SK-N-SH (cell line): ENCODE measurements around the gene SPSB3. TPM values are rescaled to one million over a fixed set of nuclear protein-coding genes. Genes with fewer than 3 reads are reported as not detected.

Experiments
- CTCF ChIA-PET: fragments of 300-600, 350-600 bp; formaldehyde crosslinking; extraction: SDS; loops from one replicate; lab custom pipeline; 2021; lab: Yijun Ruan, JAX
- POLR2A ChIA-PET: fragments of 350-600 bp; sonication (Branson Sonifier 250); formaldehyde crosslinking; extraction: SDS; loops from one replicate; lab custom pipeline; 2020; ENCODE audit warnings: antibody characterized with exemption, inconsistent platforms; lab: Yijun Ruan, JAX
- DNase-seq: peaks from one replicate; pipeline ENCODE4 v3.0.0; 2012
- H2AFZ ChIP-seq: fragments of 200-600 bp; sonication (generic); 2 replicates; pipeline ENCODE4 v1.8.1; 2016; ENCODE audit warnings: antibody characterized with exemption, mild to moderate bottlenecking, low read depth
- H3F3A ChIP-seq: fragments of 200-600 bp; sonication (generic); replicated peaks from 2 replicates; pipeline ENCODE3; 2016; ENCODE audit warnings: antibody characterized with exemption, mild to moderate bottlenecking; ENCODE audit not compliant: insufficient read depth
- H3K27ac ChIP-seq, 2 experiments: fragments of 200-500 bp in 1 of 2; fragments of 200-600 bp in 1 of 2; sonication (Bioruptor generic) in 1 of 2; sonication (generic), shearing (Covaris generic) in 1 of 2; 2 replicates each; pipeline versions ENCODE4 v1.5.1 to v1.6.1; 2014 to 2016; ENCODE audit warnings: low read depth in 2 of 2, inconsistent platforms in 1 of 2, low read length in 1 of 2, mild to moderate bottlenecking in 1 of 2, mixed read lengths in 1 of 2
- H3K27me3 ChIP-seq: fragments of 200-600 bp; sonication (generic), shearing (Covaris generic); 2 replicates; pipeline ENCODE4 v1.6.1; 2016; ENCODE audit warnings: mixed run types; ENCODE audit not compliant: insufficient read depth
- H3K36me3 ChIP-seq, 2 experiments: fragments of 200-500 bp in 1 of 2; fragments of 200-600 bp in 1 of 2; sonication (Bioruptor generic) in 1 of 2; sonication (generic) in 1 of 2; replicated peaks in 1 of 2; 2 replicates each; pipeline versions ENCODE3 to v1.5.1; 2014 to 2016; ENCODE audit warnings: low read length in 1 of 2, mild to moderate bottlenecking in 1 of 2; ENCODE audit not compliant: insufficient read depth in 2 of 2, control insufficient read depth in 1 of 2
- H3K4me1 ChIP-seq, 2 experiments: fragments of 200-500 bp in 1 of 2; fragments of 200-600 bp in 1 of 2; sonication (Bioruptor generic) in 1 of 2; sonication (generic), shearing (Covaris generic) in 1 of 2; 2 replicates each; pipeline versions ENCODE4 v1.5.1 to v1.6.1; 2014 to 2016; ENCODE audit warnings: low read depth in 1 of 2, low read length in 1 of 2, mixed run types in 1 of 2; ENCODE audit not compliant: insufficient read depth in 2 of 2, control insufficient read depth in 1 of 2
- H3K4me2 ChIP-seq: fragments of 200-600 bp; sonication (generic), shearing (Covaris generic); 2 replicates; pipeline ENCODE4 v1.6.1; 2017; ENCODE audit warnings: mixed run types
- H3K4me3 ChIP-seq, 2 experiments: fragments of 200-500 bp in 1 of 2; fragments of 200-600 bp in 1 of 2; sonication (Bioruptor generic) in 1 of 2; sonication (generic), shearing (Covaris generic) in 1 of 2; 2 replicates each; pipeline versions ENCODE4 v1.5.1 to v1.8.1; 2014 to 2016; ENCODE audit warnings: low read depth in 2 of 2, inconsistent platforms in 1 of 2, low read length in 1 of 2, mild to moderate bottlenecking in 1 of 2, mixed read lengths in 1 of 2, moderate library complexity in 1 of 2
- H3K79me2 ChIP-seq: fragments of 200-600 bp; sonication (generic); 2 replicates; pipeline ENCODE4 v1.8.1; 2017; ENCODE audit warnings: mild to moderate bottlenecking; ENCODE audit not compliant: insufficient read depth
- H3K9ac ChIP-seq: fragments of 200-600 bp; sonication (generic); 2 replicates; pipeline ENCODE4 v1.6.1; 2017; ENCODE audit warnings: mixed run types
- H3K9me2 ChIP-seq: fragments of 200-600 bp; sonication (generic); 2 replicates; pipeline ENCODE4 v1.6.1; 2017; ENCODE audit warnings: mixed run types
- H3K9me3 ChIP-seq: fragments of 200-600 bp; sonication (generic); 2 replicates; pipeline ENCODE4 v1.6.1; 2017; ENCODE audit warnings: mixed run types, mild to moderate bottlenecking, moderate library complexity
- H4K20me1 ChIP-seq: fragments of 200-600 bp; sonication (generic); 2 replicates; pipeline ENCODE4 v1.6.1; 2017; ENCODE audit warnings: mild to moderate bottlenecking, mixed run types; ENCODE audit not compliant: insufficient read depth
- CHD2 ChIP-seq: fragments of 150-350 bp; IDR thresholded peaks from 2 replicates; pipeline ENCODE4 v1.6.1; 2018; ENCODE audit warnings: low read length; ENCODE audit not compliant: partially characterized antibody
- ELF1 ChIP-seq: IDR thresholded peaks from 2 replicates; pipeline ENCODE4 v1.4.0; 2012
- EZH2phosphoT487 ChIP-seq: fragments of 200-600 bp; sonication (generic); IDR thresholded peaks from 2 replicates; pipeline ENCODE4 v1.6.1; 2017; ENCODE audit warnings: low read depth, mixed run types, mild to moderate bottlenecking, antibody characterized with exemption, moderate library complexity, borderline replicate concordance
- FOSL2 ChIP-seq: IDR thresholded peaks from 2 replicates; pipeline ENCODE4 v1.4.0; 2012; ENCODE audit warnings: low read depth, mild to moderate bottlenecking, moderate library complexity, borderline replicate concordance
- GATA2 ChIP-seq: sonication (generic); formaldehyde crosslinking; IDR thresholded peaks from 2 replicates; pipeline ENCODE4 v1.5.0; 2020; ENCODE audit warnings: mild to moderate bottlenecking, missing genetic modification reagents
- IRF3 ChIP-seq: fragments of 150-350 bp; IDR thresholded peaks from 2 replicates; pipeline ENCODE4 v1.6.1; 2016; ENCODE audit warnings: mild to moderate bottlenecking, low read depth, low read length
- MAX ChIP-seq: IDR thresholded peaks from 2 replicates; pipeline ENCODE4 v1.4.0; 2012; ENCODE audit warnings: low read depth
- MXI1 ChIP-seq: IDR thresholded peaks from 2 replicates; pipeline ENCODE4 v1.6.1; 2012; ENCODE audit warnings: mild to moderate bottlenecking, low read depth, low read length, improper control_type of control experiment
- NRF1 ChIP-seq: IDR thresholded peaks from 2 replicates; pipeline ENCODE4 v1.6.1; 2012; ENCODE audit warnings: low read depth, mild to moderate bottlenecking, low read length
- PBX3 ChIP-seq: IDR thresholded peaks from 2 replicates; pipeline ENCODE4; 2012
- RAD21 ChIP-seq: IDR thresholded peaks from 2 replicates; pipeline ENCODE4 v1.6.1; 2012; ENCODE audit warnings: mild to moderate bottlenecking, low read length
- RCOR1 ChIP-seq: fragments of 150-350 bp; IDR thresholded peaks from 2 replicates; pipeline ENCODE4 v1.6.1; 2017; ENCODE audit warnings: antibody characterized with exemption, low read length
- RFX5 ChIP-seq: IDR thresholded peaks from 2 replicates; pipeline ENCODE4 v1.6.1; 2012; ENCODE audit warnings: mild to moderate bottlenecking, improper control_type of control experiment, low read length
- SIN3A ChIP-seq: IDR thresholded peaks from 2 replicates; pipeline ENCODE4 v1.6.1; 2012; ENCODE audit warnings: low read depth, mild to moderate bottlenecking, low read length, moderate library complexity, borderline replicate concordance
- SMC3 ChIP-seq: IDR thresholded peaks from 2 replicates; pipeline ENCODE4 v1.6.1; 2012; ENCODE audit warnings: low read depth, low read length, improper control_type of control experiment
- TAF1 ChIP-seq: IDR thresholded peaks from 2 replicates; pipeline ENCODE4 v1.6.1; 2012; ENCODE audit warnings: low read depth, mild to moderate bottlenecking, low read length, moderate library complexity, borderline replicate concordance
- whole genome bisulfite sequencing: methylation state at CpG from one replicate; pipeline ENCODE4 v1.1.6; 2017; ENCODE audit warnings: low lambda C conversion rate; 5-methylcytosine and 5-hydroxymethylcytosine counted together
- polyA plus RNA-seq, 3 experiments: library from polyadenylated mRNA; depleted of rRNA; stranded (reverse); fragments of >200 nt; gene quantifications; 2 replicates each; pipeline ENCODE4 v1.2.3, GENCODE V29; 2012
- TF ChIP-seq, protein P1 (sequence below): IDR thresholded peaks from 2 replicates; pipeline ENCODE4 v1.6.1; 2012; ENCODE audit warnings: mild to moderate bottlenecking, low read depth, low read length, moderate library complexity

The SPSB3 gene
- polyA plus RNA-seq, 1 of the 3 experiments (the other 2 are of a cell fraction), result 40.6 TPM

- H3K4me1 ChIP-seq, result no peaks in the 10 kb centered on the region
- no peak overlapping the region for H3K9ac ChIP-seq
- no peak overlapping the region for H3K4me3 ChIP-seq
- H3K36me3 ChIP-seq, result peaks cover 0 to 15% of the 10 kb centered on the region in 2 experiments
- WGBS, result 94% methylated on average over 22 of the region's 35 CpGs
- H2AFZ ChIP-seq, result no peak overlapping the region
- H3K27me3 ChIP-seq, result no peaks in the 10 kb centered on the region
- H3K9me2 ChIP-seq, result no peaks in the 10 kb centered on the region
- no peak for DNase-seq
- H3K9me3 ChIP-seq, result no peaks in the 10 kb centered on the region
- TF ChIP-seq MAX (no peak), NRF1 (no peak), IRF3 (no peak), RAD21 (no peak), FOSL2 (no peak), CHD2 (no peak), ELF1 (no peak), SMC3 (no peak), RCOR1 (no peak), RFX5 (no peak), TAF1 (no peak), MXI1 (no peak), PBX3 (no peak), SIN3A (no peak), GATA2 (CRISPR knock-in tag) (no peak), EZH2phosphoT487 (no peak)
- TF ChIP-seq, protein P1, sequence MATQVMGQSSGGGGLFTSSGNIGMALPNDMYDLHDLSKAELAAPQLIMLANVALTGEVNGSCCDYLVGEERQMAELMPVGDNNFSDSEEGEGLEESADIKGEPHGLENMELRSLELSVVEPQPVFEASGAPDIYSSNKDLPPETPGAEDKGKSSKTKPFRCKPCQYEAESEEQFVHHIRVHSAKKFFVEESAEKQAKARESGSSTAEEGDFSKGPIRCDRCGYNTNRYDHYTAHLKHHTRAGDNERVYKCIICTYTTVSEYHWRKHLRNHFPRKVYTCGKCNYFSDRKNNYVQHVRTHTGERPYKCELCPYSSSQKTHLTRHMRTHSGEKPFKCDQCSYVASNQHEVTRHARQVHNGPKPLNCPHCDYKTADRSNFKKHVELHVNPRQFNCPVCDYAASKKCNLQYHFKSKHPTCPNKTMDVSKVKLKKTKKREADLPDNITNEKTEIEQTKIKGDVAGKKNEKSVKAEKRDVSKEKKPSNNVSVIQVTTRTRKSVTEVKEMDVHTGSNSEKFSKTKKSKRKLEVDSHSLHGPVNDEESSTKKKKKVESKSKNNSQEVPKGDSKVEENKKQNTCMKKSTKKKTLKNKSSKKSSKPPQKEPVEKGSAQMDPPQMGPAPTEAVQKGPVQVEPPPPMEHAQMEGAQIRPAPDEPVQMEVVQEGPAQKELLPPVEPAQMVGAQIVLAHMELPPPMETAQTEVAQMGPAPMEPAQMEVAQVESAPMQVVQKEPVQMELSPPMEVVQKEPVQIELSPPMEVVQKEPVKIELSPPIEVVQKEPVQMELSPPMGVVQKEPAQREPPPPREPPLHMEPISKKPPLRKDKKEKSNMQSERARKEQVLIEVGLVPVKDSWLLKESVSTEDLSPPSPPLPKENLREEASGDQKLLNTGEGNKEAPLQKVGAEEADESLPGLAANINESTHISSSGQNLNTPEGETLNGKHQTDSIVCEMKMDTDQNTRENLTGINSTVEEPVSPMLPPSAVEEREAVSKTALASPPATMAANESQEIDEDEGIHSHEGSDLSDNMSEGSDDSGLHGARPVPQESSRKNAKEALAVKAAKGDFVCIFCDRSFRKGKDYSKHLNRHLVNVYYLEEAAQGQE, result no peak
- peaks cover 10% of the 10 kb centered on the region; the same call in 1 of the 2 replicates for H3K79me2 ChIP-seq
- ChIA-PET CTCF (no interaction called here), POLR2A (no interaction called here)
- H3K4me2 ChIP-seq, result no peak overlapping the region
- no peaks in the 10 kb centered on the region for H3F3A ChIP-seq
- H3K27ac ChIP-seq, result no peak overlapping the region
- no peaks in the 10 kb centered on the region for H4K20me1 ChIP-seq
Observed at GRCh38 chr16:1818873-1819525, 36.6 kb upstream of the SPSB3 start.
